22Rv1 (cell line): ENCODE measurements around the gene CCDC90B.

Experiments
- CTCF ChIP-seq: fragments of 450-650 bp; IDR thresholded peaks from 2 replicates; pipeline ENCODE4 v1.5.1; 2017; ENCODE audit warnings: mild to moderate bottlenecking
- ZFX ChIP-seq: fragments of 450-650 bp; IDR thresholded peaks from 2 replicates; pipeline ENCODE4 v1.6.1; 2017; ENCODE audit warnings: antibody characterized with exemption, borderline replicate concordance

GRCh38 chr11:83282084-83282716 is 4.0 kb downstream of the CCDC90B start:
- TF ChIP-seq CTCF (no peak), ZFX (no peak)
